HepG2 (cell line): Measurements from ENCODE around the gene PRICKLE2. TPM values are rescaled to one million over a fixed set of nuclear protein-coding genes. Genes with fewer than 3 reads are reported as not detected.

Source experiments
- ATAC-seq: fragments of 200-7000 bp; cut with Tn5 transposase; 3 replicates; pipeline ENCODE4 v1.9.1; 2020; ENCODE audit warnings: mild to moderate bottlenecking, moderate library complexity
- BruUV-seq: library from RNA; stranded (reverse); fragments of 400-500 nt; replicated peaks from 2 replicates; lab custom pipeline; 2021; lab: Mats Ljungman, UMichigan
- CTCF ChIA-PET: fragments of 300-600 bp; formaldehyde crosslinking; extraction: SDS; loops from one replicate; lab custom pipeline; 2021; ENCODE audit warnings: low total read pairs, inconsistent platforms, low intra/inter-chr PET ratio; lab: Yijun Ruan, JAX
- POLR2A ChIA-PET: fragments of 350-600 bp; sonication (Branson Sonifier 250); formaldehyde crosslinking; loops from one replicate; lab custom pipeline; 2020; ENCODE audit warnings: antibody characterized with exemption, inconsistent platforms; lab: Yijun Ruan, JAX
- DNase-seq: peaks from one replicate; pipeline ENCODE4 v3.0.0-alpha.2; 2015; ENCODE audit warnings: low spot score
- FAIRE-seq: peaks from 3 replicates; lab custom pipeline; 2011; peaks lifted over from hg19 to GRCh38; lab: Jason Lieb, UNC
- H2AFZ ChIP-seq: one replicate; pipeline ENCODE4 v1.6.1; 2011; ENCODE audit warnings: low read length, inconsistent platforms
- H3K27ac ChIP-seq: fragments of 300-600 bp; 3 replicates; pipeline ENCODE4 v1.8.0; 2011; ENCODE audit warnings: mixed run types, mild to moderate bottlenecking, mixed read lengths, low read length, inconsistent platforms; ENCODE audit not compliant: insufficient read depth; ENCODE audit errors: extremely low read length
- H3K27me3 ChIP-seq, 2 experiments: fragments of 200-600 bp in 1 of 2; 2 replicates in 1 of 2; 3 replicates in 1 of 2; pipeline versions ENCODE4 v1.6.0 to v1.8.0; 2011; ENCODE audit warnings: low read length in 2 of 2, mild to moderate bottlenecking in 2 of 2, moderate library complexity in 2 of 2, inconsistent platforms in 1 of 2; ENCODE audit not compliant: insufficient read depth in 2 of 2, control insufficient read depth in 1 of 2
- H3K36me3 ChIP-seq, 2 experiments: fragments of 200-600 bp in 1 of 2; replicated peaks in 1 of 2; 2 replicates in 1 of 2; 3 replicates in 1 of 2; pipeline versions ENCODE4 v1.5.1 to v1.8.0; 2011; ENCODE audit warnings: low read length in 2 of 2, inconsistent platforms in 1 of 2; ENCODE audit not compliant: insufficient read depth in 2 of 2, control insufficient read depth in 1 of 2
- H3K4me1 ChIP-seq: 2 replicates; pipeline ENCODE4 v1.5.1; 2012; ENCODE audit warnings: low read length, inconsistent platforms; ENCODE audit not compliant: insufficient read depth
- H3K4me2 ChIP-seq: 2 replicates; pipeline ENCODE4 v1.6.0; 2011; ENCODE audit warnings: low read depth, low read length, inconsistent platforms
- H3K4me3 ChIP-seq, 3 experiments: fragments of 200-600 bp in 1 of 3; sonication (generic), shearing (Covaris generic) in 1 of 3; replicated peaks in 1 of 3; 2 replicates each; pipeline ENCODE4 v1.5.1; 2011 to 2016; ENCODE audit warnings: low read length in 3 of 3, inconsistent platforms in 2 of 3, low read depth in 2 of 3, mild to moderate bottlenecking in 2 of 3, control low read depth in 1 of 3, mixed read lengths in 1 of 3; ENCODE audit not compliant: insufficient read depth in 1 of 3
- H3K79me2 ChIP-seq: one replicate; pipeline ENCODE4 v1.6.1; 2011; ENCODE audit warnings: low read length, inconsistent platforms; ENCODE audit not compliant: insufficient read depth
- H3K9ac ChIP-seq: 2 replicates; pipeline ENCODE4 v1.6.0; 2011; ENCODE audit warnings: mild to moderate bottlenecking, low read depth, low read length, inconsistent platforms; ENCODE audit not compliant: insufficient read depth
- H3K9me3 ChIP-seq: 2 replicates; pipeline ENCODE4 v1.5.1; 2012; ENCODE audit warnings: mild to moderate bottlenecking, low read length
- H4K20me1 ChIP-seq: 2 replicates; pipeline ENCODE4 v1.6.0; 2011; ENCODE audit warnings: inconsistent platforms, mild to moderate bottlenecking, low read length, moderate library complexity; ENCODE audit not compliant: insufficient read depth
- MTA1 ChIP-seq: sonication (generic); formaldehyde crosslinking; IDR thresholded peaks from 2 replicates; pipeline ENCODE4 v1.4.0; 2020; ENCODE audit warnings: missing genetic modification reagents, mild to moderate bottlenecking, borderline replicate concordance
- SSRP1 ChIP-seq: IDR thresholded peaks from 2 replicates; pipeline ENCODE4 v1.6.1; 2016; ENCODE audit warnings: control low read depth
- XBP1 ChIP-seq: sonication (generic); formaldehyde crosslinking; IDR thresholded peaks from 2 replicates; pipeline ENCODE4 v1.5.0; 2020; ENCODE audit warnings: missing genetic modification reagents
- ZFY ChIP-seq: sonication (generic); formaldehyde crosslinking; IDR thresholded peaks from 2 replicates; pipeline ENCODE4 v1.4.0; 2020; ENCODE audit warnings: missing genetic modification reagents
- ZMYM4 ChIP-seq: sonication (generic); formaldehyde crosslinking; IDR thresholded peaks from 2 replicates; pipeline ENCODE4 v1.8.1; 2023; ENCODE audit warnings: mild to moderate bottlenecking, missing genetic modification reagents
- ZNF720 ChIP-seq: sonication (generic); formaldehyde crosslinking; IDR thresholded peaks from 2 replicates; pipeline ENCODE4 v1.4.0; 2020; ENCODE audit warnings: missing genetic modification reagents
- WGBS: methylation state at CpG from one replicate; pipeline ENCODE4 v1.1.6; 2017; ENCODE audit warnings: low lambda C conversion rate; 5-methylcytosine and 5-hydroxymethylcytosine counted together
- in situ Hi-C: cut with HindIII; loops from 2 replicates; pipeline ENCODE4 v1.10.0; 2017; ENCODE audit warnings: low pct_unique_long_range_greater_than_20kb; ENCODE audit not compliant: extremely low pct_ligation_motif_present
- intact Hi-C: fragments of 100-400 bp; cut with micrococcal nuclease; formaldehyde crosslinking; loops from one replicate; pipeline ENCODE4 v1.10.0; 2022; ENCODE audit not compliant: unreplicated experiment
- polyA plus RNA-seq, 8 experiments: library from polyadenylated mRNA; depleted of rRNA in 3 of 8; stranded (reverse) in 7 of 8; unstranded in 1 of 8; fragments of >200 nt; fragmentation: Illumina TruSeq in 4 of 8; extraction: Trizol in 4 of 8; gene quantifications; 2 replicates each; pipeline versions ENCODE4 v1.2.1 to v1.2.3, GENCODE V29; 2011 to 2016; ENCODE audit warnings: low read depth in 4 of 8, missing spikeins in 1 of 8, mixed read lengths in 1 of 8; ENCODE audit not compliant: insufficient read depth in 1 of 8
- total RNA-seq, 5 experiments: library from RNA; depleted of rRNA; stranded (reverse); fragments of >200 nt; fragmentation: Illumina TruSeq; extraction: Trizol; gene quantifications; 2 replicates each; pipeline ENCODE4 v1.2.3, GENCODE V29; 2016; ENCODE audit warnings: low read depth in 1 of 5
- TF ChIP-seq, protein P1 (sequence below): sonication (generic); formaldehyde crosslinking; IDR thresholded peaks from 2 replicates; pipeline ENCODE4 v1.5.0; 2020; ENCODE audit warnings: mild to moderate bottlenecking, missing genetic modification reagents, borderline replicate concordance
- TF ChIP-seq, protein P2 (sequence below): sonication (generic); formaldehyde crosslinking; IDR thresholded peaks from 2 replicates; pipeline ENCODE4 v1.4.0; 2020; ENCODE audit warnings: missing genetic modification reagents
- TF ChIP-seq, protein P3 (sequence below): sonication (generic); formaldehyde crosslinking; IDR thresholded peaks from 2 replicates; pipeline ENCODE4 v1.8.1; 2023; ENCODE audit warnings: mild to moderate bottlenecking, inconsistent platforms, moderate library complexity, missing genetic modification reagents, borderline replicate concordance

Gene PRICKLE2
- total and polyA plus RNA-seq, 2 of the 13 experiments (the other 11 are each of a cell fraction or from before 2014, with no cell fraction given) = 0.01 to 0.07 TPM

DNA sequence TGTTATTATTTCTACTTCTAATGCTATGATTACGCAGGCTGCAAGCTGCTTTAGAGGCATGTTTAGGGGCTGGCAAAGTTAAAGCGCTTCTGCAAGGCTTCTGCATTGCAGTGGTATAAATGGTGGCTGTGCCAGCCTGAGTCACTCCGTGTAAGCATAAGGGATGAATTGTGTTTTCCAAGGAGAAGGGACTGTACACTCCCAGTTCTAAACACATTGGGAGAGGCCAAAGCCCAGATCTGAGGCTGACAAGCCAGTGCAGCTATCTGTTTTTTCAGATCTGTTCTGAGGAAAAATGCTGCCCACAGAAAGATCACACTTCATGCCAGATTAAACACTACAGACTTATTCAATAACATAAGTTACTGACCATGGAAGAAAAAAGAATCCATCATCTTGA lies 83.8 kb downstream of the PRICKLE2 start (continued):
- TF ChIP-seq, protein P1, sequence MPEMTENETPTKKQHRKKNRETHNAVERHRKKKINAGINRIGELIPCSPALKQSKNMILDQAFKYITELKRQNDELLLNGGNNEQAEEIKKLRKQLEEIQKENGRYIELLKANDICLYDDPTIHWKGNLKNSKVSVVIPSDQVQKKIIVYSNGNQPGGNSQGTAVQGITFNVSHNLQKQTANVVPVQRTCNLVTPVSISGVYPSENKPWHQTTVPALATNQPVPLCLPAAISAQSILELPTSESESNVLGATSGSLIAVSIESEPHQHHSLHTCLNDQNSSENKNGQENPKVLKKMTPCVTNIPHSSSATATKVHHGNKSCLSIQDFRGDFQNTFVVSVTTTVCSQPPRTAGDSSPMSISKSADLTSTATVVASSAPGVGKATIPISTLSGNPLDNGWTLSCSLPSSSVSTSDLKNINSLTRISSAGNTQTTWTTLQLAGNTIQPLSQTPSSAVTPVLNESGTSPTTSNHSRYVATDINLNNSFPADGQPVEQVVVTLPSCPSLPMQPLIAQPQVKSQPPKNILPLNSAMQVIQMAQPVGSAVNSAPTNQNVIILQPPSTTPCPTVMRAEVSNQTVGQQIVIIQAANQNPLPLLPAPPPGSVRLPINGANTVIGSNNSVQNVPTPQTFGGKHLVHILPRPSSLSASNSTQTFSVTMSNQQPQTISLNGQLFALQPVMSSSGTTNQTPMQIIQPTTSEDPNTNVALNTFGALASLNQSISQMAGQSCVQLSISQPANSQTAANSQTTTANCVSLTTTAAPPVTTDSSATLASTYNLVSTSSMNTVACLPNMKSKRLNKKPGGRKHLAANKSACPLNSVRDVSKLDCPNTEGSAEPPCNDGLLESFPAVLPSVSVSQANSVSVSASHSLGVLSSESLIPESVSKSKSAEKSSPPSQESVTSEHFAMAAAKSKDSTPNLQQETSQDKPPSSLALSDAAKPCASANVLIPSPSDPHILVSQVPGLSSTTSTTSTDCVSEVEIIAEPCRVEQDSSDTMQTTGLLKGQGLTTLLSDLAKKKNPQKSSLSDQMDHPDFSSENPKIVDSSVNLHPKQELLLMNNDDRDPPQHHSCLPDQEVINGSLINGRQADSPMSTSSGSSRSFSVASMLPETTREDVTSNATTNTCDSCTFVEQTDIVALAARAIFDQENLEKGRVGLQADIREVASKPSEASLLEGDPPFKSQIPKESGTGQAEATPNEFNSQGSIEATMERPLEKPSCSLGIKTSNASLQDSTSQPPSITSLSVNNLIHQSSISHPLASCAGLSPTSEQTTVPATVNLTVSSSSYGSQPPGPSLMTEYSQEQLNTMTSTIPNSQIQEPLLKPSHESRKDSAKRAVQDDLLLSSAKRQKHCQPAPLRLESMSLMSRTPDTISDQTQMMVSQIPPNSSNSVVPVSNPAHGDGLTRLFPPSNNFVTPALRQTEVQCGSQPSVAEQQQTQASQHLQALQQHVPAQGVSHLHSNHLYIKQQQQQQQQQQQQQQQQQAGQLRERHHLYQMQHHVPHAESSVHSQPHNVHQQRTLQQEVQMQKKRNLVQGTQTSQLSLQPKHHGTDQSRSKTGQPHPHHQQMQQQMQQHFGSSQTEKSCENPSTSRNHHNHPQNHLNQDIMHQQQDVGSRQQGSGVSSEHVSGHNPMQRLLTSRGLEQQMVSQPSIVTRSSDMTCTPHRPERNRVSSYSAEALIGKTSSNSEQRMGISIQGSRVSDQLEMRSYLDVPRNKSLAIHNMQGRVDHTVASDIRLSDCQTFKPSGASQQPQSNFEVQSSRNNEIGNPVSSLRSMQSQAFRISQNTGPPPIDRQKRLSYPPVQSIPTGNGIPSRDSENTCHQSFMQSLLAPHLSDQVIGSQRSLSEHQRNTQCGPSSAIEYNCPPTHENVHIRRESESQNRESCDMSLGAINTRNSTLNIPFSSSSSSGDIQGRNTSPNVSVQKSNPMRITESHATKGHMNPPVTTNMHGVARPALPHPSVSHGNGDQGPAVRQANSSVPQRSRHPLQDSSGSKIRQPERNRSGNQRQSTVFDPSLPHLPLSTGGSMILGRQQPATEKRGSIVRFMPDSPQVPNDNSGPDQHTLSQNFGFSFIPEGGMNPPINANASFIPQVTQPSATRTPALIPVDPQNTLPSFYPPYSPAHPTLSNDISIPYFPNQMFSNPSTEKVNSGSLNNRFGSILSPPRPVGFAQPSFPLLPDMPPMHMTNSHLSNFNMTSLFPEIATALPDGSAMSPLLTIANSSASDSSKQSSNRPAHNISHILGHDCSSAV (CRISPR knock-in tag) = no peak
- TF ChIP-seq SSRP1 (no peak), ZFY (CRISPR knock-in tag) (no peak)
- TF ChIP-seq, all 625 proteins: peak for 0

DNA sequence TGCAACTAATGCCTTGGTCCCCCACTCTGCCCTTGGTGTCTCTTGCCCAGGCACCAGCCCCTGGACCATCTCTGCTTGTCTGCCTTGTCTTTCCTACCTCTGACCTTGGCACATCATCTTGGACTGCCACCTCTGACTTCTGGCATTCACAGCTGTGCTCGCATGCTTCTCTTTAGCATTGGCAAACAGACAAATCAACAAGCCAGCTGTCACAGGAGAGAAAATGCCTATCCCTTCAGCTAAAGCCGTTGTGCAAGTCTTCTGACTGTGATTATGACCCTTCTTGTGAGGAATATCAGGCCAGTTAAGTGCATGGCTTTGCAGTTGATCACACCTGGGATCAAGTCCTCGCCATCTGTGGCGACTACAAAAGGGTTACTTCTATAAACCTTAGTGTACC lies 84.6 kb downstream of the PRICKLE2 start:
- no peaks in the 10 kb centered on the region for H4K20me1 ChIP-seq
- ATAC-seq = no peak
- H3K36me3 ChIP-seq = no peaks in the 10 kb centered on the region
- H3K27me3 ChIP-seq = no peaks in the 10 kb centered on the region
- no peak for FAIRE-seq
- intact Hi-C loops = no loop called here
- CTCF ChIA-PET = no interaction called here
- no peaks in the 10 kb centered on the region for H3K4me1 ChIP-seq
- no peak for DNase-seq
- no peak overlapping the region for H3K4me3 ChIP-seq
- H3K27ac ChIP-seq = no peak overlapping the region
- no peak overlapping the region for H3K9ac ChIP-seq
- no peak overlapping the region for H2AFZ ChIP-seq
- in situ Hi-C loops = no loop called here
- H3K79me2 ChIP-seq = no peaks in the 10 kb centered on the region
- BruUV-seq = no TSS peak
- POLR2A ChIA-PET = no interaction called here
- H3K4me2 ChIP-seq = no peak overlapping the region
- WGBS = 51% methylated on average over 4 of the region's 4 CpGs
- H3K9me3 ChIP-seq = no peaks in the 10 kb centered on the region
- no peak for TF ChIP-seq MTA1
- no peak for TF ChIP-seq XBP1
- no peak for TF ChIP-seq ZNF720 (CRISPR knock-in tag)
- TF ChIP-seq, protein P2, sequence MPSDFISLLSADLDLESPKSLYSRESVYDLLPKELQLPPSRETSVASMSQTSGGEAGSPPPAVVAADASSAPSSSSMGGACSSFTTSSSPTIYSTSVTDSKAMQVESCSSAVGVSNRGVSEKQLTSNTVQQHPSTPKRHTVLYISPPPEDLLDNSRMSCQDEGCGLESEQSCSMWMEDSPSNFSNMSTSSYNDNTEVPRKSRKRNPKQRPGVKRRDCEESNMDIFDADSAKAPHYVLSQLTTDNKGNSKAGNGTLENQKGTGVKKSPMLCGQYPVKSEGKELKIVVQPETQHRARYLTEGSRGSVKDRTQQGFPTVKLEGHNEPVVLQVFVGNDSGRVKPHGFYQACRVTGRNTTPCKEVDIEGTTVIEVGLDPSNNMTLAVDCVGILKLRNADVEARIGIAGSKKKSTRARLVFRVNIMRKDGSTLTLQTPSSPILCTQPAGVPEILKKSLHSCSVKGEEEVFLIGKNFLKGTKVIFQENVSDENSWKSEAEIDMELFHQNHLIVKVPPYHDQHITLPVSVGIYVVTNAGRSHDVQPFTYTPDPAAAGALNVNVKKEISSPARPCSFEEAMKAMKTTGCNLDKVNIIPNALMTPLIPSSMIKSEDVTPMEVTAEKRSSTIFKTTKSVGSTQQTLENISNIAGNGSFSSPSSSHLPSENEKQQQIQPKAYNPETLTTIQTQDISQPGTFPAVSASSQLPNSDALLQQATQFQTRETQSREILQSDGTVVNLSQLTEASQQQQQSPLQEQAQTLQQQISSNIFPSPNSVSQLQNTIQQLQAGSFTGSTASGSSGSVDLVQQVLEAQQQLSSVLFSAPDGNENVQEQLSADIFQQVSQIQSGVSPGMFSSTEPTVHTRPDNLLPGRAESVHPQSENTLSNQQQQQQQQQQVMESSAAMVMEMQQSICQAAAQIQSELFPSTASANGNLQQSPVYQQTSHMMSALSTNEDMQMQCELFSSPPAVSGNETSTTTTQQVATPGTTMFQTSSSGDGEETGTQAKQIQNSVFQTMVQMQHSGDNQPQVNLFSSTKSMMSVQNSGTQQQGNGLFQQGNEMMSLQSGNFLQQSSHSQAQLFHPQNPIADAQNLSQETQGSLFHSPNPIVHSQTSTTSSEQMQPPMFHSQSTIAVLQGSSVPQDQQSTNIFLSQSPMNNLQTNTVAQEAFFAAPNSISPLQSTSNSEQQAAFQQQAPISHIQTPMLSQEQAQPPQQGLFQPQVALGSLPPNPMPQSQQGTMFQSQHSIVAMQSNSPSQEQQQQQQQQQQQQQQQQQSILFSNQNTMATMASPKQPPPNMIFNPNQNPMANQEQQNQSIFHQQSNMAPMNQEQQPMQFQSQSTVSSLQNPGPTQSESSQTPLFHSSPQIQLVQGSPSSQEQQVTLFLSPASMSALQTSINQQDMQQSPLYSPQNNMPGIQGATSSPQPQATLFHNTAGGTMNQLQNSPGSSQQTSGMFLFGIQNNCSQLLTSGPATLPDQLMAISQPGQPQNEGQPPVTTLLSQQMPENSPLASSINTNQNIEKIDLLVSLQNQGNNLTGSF (CRISPR knock-in tag) = no peak
- TF ChIP-seq, protein P3, sequence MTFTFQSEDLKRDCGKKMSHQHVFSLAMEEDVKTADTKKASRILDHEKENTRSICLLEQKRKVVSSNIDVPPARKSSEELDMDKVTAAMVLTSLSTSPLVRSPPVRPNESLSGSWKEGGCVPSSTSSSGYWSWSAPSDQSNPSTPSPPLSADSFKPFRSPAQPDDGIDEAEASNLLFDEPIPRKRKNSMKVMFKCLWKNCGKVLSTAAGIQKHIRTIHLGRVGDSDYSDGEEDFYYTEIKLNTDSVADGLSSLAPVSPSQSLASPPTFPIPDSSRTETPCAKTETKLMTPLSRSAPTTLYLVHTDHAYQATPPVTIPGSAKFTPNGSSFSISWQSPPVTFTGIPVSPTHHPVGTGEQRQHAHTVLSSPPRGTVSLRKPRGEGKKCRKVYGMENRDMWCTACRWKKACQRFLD (CRISPR knock-in tag) = no peak
- TF ChIP-seq ZMYM4 (CRISPR knock-in tag) = no peak
